Stimulated activated CD8-positive, alpha-beta memory T cell treated with anti-CD3 and anti-CD28 coated beads, Interleukin-4, amount 100 ng/mL, for 1 hour (primary cell): ENCODE results near the gene BCAP29.

Experiments
- DNase-seq, 2 donors: peaks; one replicate each; pipeline ENCODE4 v3.0.0-alpha.2; 2020; ENCODE audit warnings: low read depth in 2 of 2, low spot score in 1 of 2

BCAP29 gene

DNA sequence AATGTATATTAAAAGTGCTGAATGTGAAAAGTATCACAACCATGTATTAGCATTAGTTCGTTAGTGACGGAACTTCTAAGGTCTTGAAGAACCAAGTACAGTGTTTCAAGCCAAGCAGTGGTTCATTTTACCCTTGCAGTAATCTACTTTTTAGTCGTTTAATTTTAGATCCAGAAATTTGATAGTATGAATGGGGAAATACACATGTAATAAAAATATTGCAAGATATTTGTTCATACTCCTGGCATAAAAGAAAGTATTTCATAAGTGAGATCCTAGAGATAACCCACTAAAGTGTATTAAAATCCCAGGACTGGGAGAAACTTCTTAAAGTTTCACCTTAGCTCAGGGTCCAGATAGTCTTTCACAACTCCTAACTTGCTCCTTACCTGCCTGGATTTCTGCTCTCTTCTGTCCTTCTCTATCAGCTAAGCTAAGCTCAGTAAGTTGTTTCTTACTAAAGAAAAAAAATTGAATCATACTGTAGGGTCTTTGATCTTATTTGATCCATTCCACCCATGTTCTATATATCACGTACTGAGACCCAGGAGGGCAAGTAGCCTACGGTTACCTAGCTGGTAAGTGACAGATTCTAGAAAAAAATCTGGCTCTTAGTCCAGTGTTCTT, 1.5 kb downstream of the BCAP29 start:
- no peak for DNase-seq

DNA sequence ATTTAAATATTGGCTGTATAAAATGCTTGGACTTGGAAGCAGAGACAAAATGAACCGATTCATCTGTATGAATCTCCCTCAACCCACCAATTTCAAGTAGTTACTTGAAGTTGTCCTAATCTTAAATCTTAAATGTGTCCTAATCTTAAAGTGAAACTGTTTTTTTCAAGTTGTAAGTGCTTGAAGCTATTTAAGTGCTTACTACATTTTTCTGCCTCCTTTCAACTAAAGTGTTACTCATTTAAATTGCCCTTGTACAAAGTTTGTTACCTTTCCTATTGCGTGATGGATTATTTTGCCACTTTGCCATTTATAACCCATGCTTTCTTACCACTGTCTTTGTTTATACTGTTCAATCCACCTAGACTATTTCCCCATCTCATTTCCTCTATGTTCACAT, 2.8 kb downstream of the BCAP29 start:
- DNase-seq, result no peak

DNA sequence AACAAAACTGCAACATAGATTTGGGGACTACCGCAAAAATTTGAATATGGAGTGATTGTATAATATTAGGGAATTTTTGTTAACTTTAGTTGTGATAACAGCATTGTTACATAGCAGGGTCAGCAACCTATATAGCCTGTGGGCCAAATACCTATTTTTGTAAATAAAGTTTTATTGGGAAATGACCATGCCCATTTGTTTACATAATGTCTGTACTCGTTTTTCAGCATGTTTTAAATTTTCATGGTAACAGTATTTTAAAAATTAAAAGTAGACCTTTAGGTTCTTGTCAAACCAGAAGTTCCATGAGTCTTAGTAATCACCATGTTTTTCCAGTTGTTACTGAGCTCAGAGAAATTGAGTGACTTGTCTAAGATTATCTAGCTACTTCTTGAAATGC, 4.7 kb downstream of the BCAP29 start:
- no peak for DNase-seq

DNA sequence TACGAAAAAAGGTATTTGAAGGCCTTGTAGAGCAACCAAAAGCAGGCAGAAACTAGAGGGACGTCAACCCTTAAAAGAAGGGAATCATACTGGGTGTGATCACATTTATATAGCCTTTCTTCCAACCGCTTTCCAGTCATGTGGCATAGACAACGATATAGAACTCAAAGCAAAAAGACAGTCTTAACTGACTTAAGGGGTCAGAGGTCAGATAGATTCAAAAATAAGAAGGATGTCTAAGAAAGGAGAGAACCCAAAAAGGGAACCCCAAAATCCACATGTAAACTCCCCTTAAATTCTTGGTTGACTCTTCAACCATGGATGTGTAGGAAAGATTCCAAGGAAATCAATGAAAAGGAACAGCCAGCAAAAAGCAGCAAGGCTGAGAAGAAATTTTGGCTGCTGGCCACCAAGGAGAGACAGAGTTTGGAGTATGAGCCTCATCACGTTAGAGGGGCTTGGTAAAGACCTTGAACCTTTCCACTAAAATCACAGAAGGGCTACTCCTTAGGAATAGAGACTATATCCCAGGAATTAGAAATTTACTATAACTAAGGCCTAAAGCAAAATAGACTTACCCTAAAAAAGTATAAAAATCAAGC, 8.6 kb downstream of the BCAP29 start:
- DNase-seq, result no peak

DNA sequence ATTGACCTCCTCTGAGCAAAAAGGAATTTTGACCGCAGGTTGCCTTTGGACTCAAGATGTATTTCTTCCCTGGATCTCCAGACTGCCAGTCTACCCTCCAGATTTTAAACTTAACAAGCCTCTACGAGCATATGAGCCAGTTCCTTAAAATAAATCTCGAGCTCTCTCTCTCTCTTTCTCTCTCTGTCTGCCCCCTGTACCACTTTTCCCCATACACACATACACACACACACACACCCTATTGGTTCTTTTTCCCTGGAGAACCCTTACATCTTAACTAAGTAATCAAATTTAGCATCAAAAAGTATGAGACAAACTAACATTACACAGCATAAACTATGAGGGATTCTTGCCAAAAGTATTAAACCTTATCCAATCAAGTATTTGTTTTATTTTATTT, 11.4 kb downstream of the BCAP29 start:
- DNase-seq, result no peak

DNA sequence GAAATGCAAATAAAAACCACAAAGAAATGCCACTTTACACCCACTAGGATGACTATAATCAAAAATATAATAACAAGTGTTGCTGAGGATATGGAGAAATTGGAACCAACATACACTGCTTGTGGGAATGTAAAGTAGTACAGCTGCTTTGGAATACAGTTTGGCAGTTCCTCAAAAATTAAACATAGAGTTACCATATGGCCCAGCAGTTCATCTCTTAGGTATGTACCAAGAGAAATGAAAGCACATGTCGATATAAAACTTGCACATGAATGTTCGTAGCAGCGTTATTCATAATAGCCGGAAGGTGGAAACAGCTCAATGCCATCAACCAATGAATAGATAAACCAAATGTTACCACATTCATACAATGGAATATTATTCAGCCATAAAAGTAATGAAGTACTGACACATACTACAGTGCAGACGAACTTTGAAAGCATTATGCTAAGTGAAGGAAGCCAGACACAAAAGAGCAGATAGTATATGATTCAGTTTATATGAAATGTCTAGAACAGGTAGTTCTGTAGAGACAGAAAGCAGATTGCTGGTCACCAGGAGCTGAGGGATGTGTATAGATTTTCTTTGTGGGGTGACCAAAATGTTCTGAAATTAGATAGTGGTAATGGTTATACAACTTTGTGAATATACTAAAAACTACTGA, 12.4 kb downstream of the BCAP29 start:
- no peak for DNase-seq

DNA sequence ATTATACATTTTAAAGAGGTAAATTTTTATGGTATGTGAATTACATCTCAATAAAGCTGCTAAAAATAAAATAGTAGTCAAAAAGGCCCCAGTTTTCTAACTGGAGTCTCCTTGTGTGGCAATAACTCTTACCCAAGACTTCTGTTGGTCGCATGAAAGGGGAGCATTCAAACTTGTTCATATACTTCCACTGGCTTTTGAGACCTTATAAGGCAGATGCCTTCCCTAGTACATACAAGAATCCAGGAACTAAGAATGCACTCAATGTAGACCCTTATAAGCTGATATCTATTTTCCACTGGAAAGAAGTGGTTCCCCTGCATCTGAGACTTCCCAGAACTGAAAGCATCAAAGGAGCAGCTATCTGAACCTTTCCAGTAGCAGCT, 13.0 kb downstream of the BCAP29 start:
- DNase-seq, result no peak

DNA sequence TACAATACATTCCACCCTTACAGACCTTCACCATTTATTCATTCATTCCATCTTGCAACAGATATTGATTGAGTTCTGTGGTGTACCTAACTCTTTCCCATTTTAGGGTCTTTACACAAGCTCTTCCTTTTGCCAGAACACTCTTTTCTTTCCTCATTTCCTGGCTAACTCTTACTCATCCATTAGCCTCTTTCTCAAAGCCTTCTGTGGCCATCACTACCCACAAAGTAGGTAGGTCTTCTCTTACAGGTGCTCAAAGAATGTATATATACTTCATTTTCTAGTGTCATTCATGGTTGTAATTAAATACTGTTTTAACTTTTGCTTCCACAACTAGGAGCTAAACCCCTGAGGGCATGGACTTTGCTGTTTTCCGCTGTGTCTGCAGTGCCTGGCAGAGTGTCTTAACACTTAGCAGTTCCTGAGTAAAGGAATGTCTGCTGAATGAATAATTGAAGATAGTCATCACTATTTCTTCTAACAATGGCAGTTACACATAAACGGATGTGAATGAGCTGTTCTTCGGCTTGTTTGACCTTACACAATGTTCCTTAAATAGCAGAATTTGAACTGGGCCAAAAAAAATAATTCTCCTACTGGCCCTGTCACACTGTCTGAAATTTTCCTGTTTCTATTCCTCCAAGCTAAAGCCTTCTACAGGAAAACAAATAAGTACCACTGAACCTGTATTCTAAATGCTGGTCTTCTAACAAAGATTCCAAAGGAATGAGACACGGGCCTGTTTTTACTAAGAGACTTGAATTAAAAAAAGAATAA, 15.1 kb downstream of the BCAP29 start:
- no peak for DNase-seq

DNA sequence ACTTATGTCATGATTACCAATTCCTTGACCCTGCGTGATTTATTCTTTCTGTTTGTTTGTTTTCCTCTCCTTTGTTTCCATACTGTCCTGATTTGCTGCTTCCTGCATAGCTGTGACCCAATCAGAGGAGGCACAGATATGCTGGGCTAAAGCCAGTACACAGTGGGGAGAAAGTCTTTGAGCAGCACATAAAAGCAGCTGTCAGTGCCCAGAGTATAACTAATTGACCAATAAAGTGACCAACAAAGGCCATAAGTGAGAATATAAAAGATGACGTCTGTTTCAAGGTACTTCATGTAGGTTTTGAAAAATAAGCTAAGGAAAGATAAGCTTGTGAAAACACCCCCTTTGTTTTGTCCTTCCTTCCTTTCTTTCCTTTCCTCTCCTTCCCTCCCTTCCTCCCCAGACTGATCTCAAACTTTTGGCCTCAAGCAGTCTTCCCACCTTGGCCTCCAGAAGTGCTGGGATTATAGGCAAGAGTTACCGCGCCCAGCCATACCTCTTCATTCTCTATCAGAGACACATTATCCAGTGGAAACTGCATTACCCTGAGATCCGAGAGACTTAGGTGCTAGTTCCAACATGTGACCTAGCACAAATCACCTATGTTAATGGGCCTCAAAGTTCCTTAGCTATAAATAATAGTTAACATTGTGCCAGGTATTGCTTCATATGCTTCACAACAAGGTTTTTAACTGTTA, 17.0 kb downstream of the BCAP29 start:
- DNase-seq, result no peak

DNA sequence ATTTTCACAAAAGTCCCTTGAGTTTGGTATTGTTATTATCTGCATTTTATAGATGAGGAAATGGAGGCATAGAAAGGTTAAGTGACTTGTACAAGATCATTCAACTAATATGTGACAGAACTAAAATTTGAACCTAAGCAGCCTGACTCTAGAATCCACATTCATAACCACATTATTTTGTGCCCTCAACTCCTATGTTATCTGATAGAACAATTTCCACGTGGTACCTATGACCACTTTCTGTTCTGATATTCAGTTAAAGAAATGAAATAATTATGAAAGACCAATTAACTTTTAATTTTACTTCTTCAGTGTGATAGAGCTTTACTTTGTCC, 17.5 kb downstream of the BCAP29 start:
- no peak for DNase-seq

DNA sequence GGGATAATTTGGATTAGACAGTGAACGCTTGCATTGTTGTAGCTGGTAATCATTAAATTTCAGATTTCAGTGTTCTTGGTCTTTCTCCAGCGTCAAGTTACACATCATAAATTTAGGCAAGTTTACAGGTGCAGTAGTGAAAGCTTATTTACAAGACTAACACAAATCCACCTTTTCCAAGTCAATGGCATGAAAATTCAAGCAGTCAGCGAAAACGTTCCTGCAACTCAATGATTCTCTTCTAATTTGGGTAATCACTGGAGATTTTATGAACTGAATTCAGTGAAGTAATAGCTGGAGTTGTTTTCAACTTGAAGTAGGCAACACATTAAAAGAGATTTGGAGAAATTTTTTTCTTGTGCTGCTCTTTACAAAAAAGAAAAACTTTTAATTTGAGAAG, 17.9 kb downstream of the BCAP29 start:
- no peak for DNase-seq

DNA sequence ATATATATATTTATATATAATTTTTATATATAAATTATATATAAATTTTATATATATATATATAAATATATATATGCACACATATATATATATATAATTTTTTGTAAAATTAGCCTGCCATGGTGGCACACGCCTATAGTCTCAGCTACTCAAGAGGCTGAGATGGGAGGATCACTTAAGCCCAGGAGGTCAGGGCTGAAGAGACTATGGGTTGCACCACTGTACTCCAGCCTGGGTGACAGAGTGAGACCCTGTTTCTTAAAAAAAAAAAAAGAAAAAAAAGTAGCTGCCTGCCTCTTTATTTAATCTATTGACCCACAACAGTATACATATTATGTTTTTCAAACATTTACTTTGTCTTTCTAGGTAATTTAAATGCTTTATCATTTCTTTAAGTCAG, 19.2 kb downstream of the BCAP29 start:
- no peak for DNase-seq

DNA sequence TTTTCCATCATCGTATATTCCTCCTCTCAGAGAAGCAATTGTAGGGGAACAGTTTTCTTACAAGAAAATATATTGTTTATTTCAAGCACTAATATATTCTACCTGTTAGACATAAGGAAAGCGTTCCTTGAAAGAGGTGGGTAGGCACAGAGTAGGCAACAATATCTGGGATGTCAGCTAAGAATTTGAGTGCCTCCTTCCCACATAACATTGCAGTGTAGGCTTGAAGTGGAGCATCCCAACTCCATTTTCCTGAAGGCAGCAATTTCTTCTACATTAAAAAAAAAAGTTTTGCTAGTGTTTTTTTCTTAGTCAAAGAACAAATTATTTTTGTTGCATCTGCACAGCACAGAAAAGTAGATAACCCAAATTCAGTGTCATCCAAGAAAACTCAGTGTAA, 20.8 kb downstream of the BCAP29 start:
- no peak for DNase-seq

DNA sequence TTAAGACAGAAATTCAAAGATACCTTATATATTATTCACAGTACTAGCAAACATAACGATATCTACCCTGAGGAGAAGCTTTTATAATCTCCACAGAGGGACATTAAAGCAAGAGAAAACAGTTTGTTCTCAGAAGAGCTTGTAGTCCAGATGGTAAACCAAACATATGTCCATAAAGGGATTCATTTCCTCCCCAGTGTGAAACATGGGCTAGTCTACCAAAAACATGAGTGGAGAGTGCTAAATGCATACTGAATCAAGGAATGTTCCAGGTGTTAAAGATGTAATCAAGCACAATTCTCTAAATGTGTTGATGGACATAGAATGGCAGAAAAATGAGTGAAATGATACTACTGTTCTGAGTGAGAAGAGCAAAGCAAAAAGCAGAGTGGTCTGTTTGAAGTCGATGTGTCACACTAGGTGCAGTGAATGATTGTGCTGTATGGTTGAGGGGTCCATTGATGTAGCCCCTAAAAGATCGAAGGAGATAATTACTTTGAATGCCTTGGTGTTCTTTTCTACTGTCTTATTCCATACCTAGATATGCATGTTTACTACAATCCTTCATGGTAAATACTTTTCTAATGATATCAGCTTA, 25.3 kb downstream of the BCAP29 start:
- DNase-seq, result no peak

DNA sequence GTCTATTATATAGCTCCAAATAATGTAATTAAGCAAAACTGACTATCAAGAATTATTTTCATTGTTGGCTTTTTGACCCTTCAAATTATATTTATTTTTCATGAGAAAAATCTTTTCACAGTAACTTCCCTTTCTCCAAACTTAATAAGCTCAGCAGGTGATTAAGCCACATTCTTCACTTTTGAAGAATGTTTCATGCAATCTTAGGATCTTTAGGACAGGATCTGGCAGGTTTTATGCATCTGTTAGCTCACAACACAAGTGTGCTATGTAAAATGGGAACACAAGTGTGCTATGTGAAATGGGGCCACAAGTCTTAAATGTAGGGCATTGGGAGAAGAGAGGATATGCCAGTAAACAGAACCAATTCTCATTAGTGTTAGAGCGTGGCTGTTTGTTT, 26.3 kb downstream of the BCAP29 start:
- DNase-seq, result no peak

DNA sequence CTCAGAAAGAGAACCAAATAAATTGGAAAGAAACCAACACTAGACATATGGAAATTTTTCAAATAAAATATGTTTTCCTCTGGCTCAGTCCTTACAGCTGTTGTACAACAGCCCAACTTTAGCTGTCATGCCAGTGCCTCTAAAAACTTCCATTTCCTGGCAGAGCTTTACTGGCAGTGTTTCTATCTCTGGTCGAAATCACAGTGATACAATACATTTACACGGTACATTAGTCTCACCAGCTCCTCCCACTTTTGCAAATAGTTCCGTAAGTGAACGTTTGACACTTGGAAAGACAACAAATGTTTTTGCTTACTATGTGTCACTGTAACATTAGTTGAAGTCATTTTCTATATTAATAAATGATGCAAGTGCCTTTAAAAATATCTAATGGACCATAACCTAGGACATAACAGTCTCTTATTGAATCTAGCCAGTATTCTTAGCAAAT, 29.8 kb downstream of the BCAP29 start:
- DNase-seq, result no peak

DNA sequence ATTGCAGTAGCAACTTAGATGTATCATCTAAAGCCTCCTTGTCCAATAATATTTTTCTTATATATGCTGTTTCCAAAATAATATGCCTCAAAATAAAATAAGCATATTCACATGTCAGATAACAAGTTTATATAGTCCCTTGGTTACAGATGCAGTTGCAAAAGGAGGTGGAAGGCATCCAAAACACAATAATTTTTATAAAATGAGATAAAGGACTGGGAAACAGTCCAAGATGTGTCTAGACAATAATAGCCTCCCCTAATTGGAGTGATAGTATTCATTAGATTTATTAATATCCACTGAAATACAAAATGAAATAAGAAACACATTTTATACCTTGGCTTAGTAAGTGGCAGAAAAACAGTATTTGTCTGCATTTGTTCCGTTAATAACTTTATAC, 30.3 kb downstream of the BCAP29 start:
- DNase-seq, result no peak

DNA sequence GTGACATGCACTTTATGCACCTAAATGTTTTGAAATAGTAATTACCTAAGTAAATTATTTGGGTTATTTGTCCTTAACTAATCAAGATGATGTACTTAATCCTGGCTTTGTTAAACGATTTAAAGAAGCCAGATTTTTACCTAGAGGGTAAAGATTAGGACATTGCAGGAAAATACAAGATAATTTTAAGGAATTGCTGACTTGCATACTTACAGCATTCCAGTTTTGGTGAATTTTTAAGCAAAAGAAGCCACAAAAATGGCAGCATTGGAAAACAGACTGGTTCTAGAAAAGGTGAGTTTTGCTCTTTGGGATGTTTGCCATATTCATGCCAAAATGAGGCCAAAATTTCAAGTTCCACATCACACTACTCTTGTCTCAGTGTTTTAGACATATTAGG, 33.4 kb downstream of the BCAP29 start:
- no peak for DNase-seq

DNA sequence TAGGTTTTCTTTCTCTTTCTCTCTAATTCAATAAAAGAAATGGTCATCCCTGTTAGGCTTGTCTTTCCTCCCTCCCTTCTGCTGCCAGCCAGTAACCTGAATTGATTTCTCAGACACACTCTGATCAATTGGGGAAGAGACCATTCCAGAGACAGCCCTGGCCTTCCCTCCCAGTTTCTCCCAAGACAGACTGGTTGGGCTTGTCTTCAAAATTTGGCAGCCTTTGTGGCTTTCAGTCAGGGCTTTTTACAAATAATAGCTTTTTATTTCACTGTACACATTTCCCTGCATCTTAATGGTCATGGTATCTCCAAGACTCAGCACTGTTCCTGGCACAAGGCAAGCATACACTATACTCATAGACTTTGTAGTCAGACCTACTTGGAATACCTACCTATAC, 33.9 kb downstream of the BCAP29 start:
- DNase-seq, result no peak

DNA sequence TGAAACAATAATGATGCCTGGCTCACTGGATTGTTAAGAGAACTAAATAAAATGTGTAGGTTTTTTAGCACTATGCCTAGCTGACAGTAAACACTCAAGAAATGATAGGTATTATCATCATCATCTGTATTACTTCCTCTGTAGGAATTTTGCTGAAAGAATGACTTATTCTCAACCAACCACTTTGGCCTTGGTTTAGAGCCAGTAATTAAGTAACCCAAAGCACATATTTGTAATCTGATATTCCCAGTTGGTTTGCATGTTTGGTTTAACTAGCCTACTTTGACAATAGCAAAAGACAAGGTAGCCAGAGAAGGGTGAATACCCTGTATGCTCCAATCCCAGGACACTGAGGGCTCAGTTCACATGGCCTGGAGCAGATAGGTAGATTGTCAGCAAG, 34.4 kb downstream of the BCAP29 start:
- no peak for DNase-seq
